ENCODE measurements around the gene RAB1B. TPM values are rescaled to one million over a fixed set of nuclear protein-coding genes. Genes with fewer than 3 reads are reported as not detected.

RAB1B gene
- total RNA-seq, 4 donors from 2014 or later: 89.8 to 141 (median 131) TPM

- no peak for DNase-seq
- no peaks in the 10 kb centered on the region for H3K27me3 ChIP-seq
- 55 to 100% methylated on average over 1 of the region's 1 CpG for WGBS, 2 donors (ENCODE audit: low coverage in 1 of 2)
- in situ Hi-C loops (cut with MboI; ENCODE audit: low pct_ligation_motif_present in 1 of 4, low pct_unique_long_range_greater_than_20kb in 1 of 4, low sequenced_read_pairs in 3 of 4) (no loop called here), intact Hi-C loops (cut with DNase I; ENCODE audit: low total_unique reads) (no loop called here)
- H3K4me1 ChIP-seq: peaks cover 14 to 25% (median 23%) of the 10 kb centered on the region in 4 donors
- no peak overlapping the region for H3K4me3 ChIP-seq
- TF ChIP-seq POLR2AphosphoS5 (IDR thresholded peaks at IDR 0.05) (no peak), POLR2A (IDR thresholded peaks at IDR 0.05) (no peak)
- no peaks in the 10 kb centered on the region for H3K36me3 ChIP-seq
- no peak overlapping the region for H3K27ac ChIP-seq
- no peaks in the 10 kb centered on the region for H3K9me3 ChIP-seq
Measured at GRCh38 chr11:66323684-66324083, 55.2 kb downstream of the RAB1B start.

- no peak for DNase-seq
- in situ Hi-C loops (cut with MboI; ENCODE audit: low pct_ligation_motif_present in 1 of 4, low pct_unique_long_range_greater_than_20kb in 1 of 4, low sequenced_read_pairs in 3 of 4) (no loop called here), intact Hi-C loops (cut with DNase I; ENCODE audit: low total_unique reads) (no loop called here)
- TF ChIP-seq POLR2A (IDR thresholded peaks at IDR 0.05) (no peak), POLR2AphosphoS5 (IDR thresholded peaks at IDR 0.05) (no peak), CTCF (IDR thresholded peaks at IDR 0.05) (no peak), EP300 (IDR thresholded peaks at IDR 0.05; ENCODE audit: low read depth) (no peak)
- no peak overlapping the region for H3K4me3 ChIP-seq
- no peaks in the 10 kb centered on the region for H3K36me3 ChIP-seq
- H3K9me3 ChIP-seq: no peaks in the 10 kb centered on the region
- peaks cover 16 to 26% (median 22%) of the 10 kb centered on the region in 4 donors for H3K4me1 ChIP-seq
- 78% methylated on average over 10 of the region's 10 CpGs; no CpG with 5 or more reads in 1 of the 2 donors for WGBS, 2 donors (ENCODE audit: low coverage in 1 of 2)
- no peak overlapping the region for H3K27ac ChIP-seq
- no peaks in the 10 kb centered on the region for H3K27me3 ChIP-seq
Measured at GRCh38 chr11:66324664-66325063, 56.2 kb downstream of the RAB1B start.

GRCh38 chr11:66325263-66325671, 56.8 kb downstream of the RAB1B start:
- WGBS, 2 donors (ENCODE audit: low coverage in 1 of 2): 68 to 81% methylated on average over 3 to 6 of the region's 8 CpGs
- Histone ChIP-seq H3K27ac (no peak overlapping the region), H3K27me3 (no peaks in the 10 kb centered on the region), H3K36me3 (no peaks in the 10 kb centered on the region), H3K4me3 (no peak overlapping the region), H3K9me3 (no peaks in the 10 kb centered on the region), H3K4me1 (peaks cover 16 to 26% (median 22%) of the 10 kb centered on the region in 4 donors)
- in situ Hi-C loops (cut with MboI; ENCODE audit: low pct_ligation_motif_present in 1 of 4, low pct_unique_long_range_greater_than_20kb in 1 of 4, low sequenced_read_pairs in 3 of 4): no loop called here
- DNase-seq: no peak
- intact Hi-C loops (cut with DNase I; ENCODE audit: low total_unique reads): no loop called here
- TF ChIP-seq POLR2AphosphoS5 (IDR thresholded peaks at IDR 0.05) (no peak), CTCF (IDR thresholded peaks at IDR 0.05) (no peak), EP300 (IDR thresholded peaks at IDR 0.05; ENCODE audit: low read depth) (no peak), POLR2A (IDR thresholded peaks at IDR 0.05) (no peak)

GRCh38 chr11:66326261-66327111, 58.0 kb downstream of the RAB1B start:
- H3K27me3 ChIP-seq: no peaks in the 10 kb centered on the region
- no peak for TF ChIP-seq CTCF (IDR thresholded peaks at IDR 0.05)
- no peak for TF ChIP-seq POLR2A (IDR thresholded peaks at IDR 0.05)
- no peak for TF ChIP-seq POLR2AphosphoS5 (IDR thresholded peaks at IDR 0.05)
- no peak for TF ChIP-seq EP300 (IDR thresholded peaks at IDR 0.05; ENCODE audit: low read depth)
- in situ Hi-C loops (cut with MboI; ENCODE audit: low pct_ligation_motif_present in 1 of 4, low pct_unique_long_range_greater_than_20kb in 1 of 4, low sequenced_read_pairs in 3 of 4): no loop called here
- H3K27ac ChIP-seq: peak overlapping the region; percentile 56 to 69 (median 61)
- peaks cover 16 to 26% (median 22%) of the 10 kb centered on the region in 4 donors for H3K4me1 ChIP-seq
- no peaks in the 10 kb centered on the region for H3K36me3 ChIP-seq
- DNase-seq: no peak
- WGBS, 2 donors (ENCODE audit: low coverage in 1 of 2): 49% methylated on average over 17 of the region's 21 CpGs; no CpG with 5 or more reads in 1 of the 2 donors
- intact Hi-C loops (cut with DNase I; ENCODE audit: low total_unique reads): no loop called here
- H3K4me3 ChIP-seq: no peak overlapping the region
- no peaks in the 10 kb centered on the region for H3K9me3 ChIP-seq

Other genes starting within 250 kb of the RAB1B start
- gene CATSPER1, start 242.2 kb upstream of the RAB1B start, total RNA-seq: not detected
- not detected for gene GAL3ST3, start 219.5 kb upstream of the RAB1B start, total RNA-seq
- gene SF3B2, start 216.3 kb upstream of the RAB1B start, total RNA-seq: 100 to 1,000 TPM in 3 of 4 donors, 10 to 100 TPM in 1; 71.8 to 152 (median 137) TPM
- 10 to 100 TPM in 3 of 4 donors, 1 to 10 TPM in 1; 9.8 to 52.0 (median 27.2) TPM for gene PACS1, start 198.4 kb upstream of the RAB1B start, total RNA-seq
- gene KLC2, start 10.9 kb upstream of the RAB1B start, total RNA-seq: 10 to 100 TPM in 2 of 4 donors, 1 to 10 TPM in 2; 5.1 to 15.6 (median 11.1) TPM
- under 1 TPM in 1 of 4 donors, not detected in 3; 0.41 TPM for gene CNIH2, start 9.5 kb downstream of the RAB1B start, total RNA-seq
- 10 to 100 TPM; 60.6 to 99.7 (median 72.3) TPM for gene YIF1A, start 20.5 kb downstream of the RAB1B start, total RNA-seq
- under 1 TPM in 2 of 4 donors, not detected in 2; 0.55 to 0.75 TPM for gene TMEM151A, start 23.3 kb downstream of the RAB1B start, total RNA-seq
- 10 to 100 TPM in 1 of 4 donors, 1 to 10 TPM in 3; 2.6 to 36.2 (median 6.5) TPM for gene CD248, start 48.4 kb downstream of the RAB1B start, total RNA-seq
- gene RIN1, start 67.8 kb downstream of the RAB1B start, total RNA-seq: 10 to 100 TPM in 3 of 4 donors, 1 to 10 TPM in 1; 8.8 to 43.8 (median 14.4) TPM
- gene BRMS1, start 76.5 kb downstream of the RAB1B start, total RNA-seq: 100 to 1,000 TPM in 1 of 4 donors, 10 to 100 TPM in 3; 34.0 to 178 (median 63.1) TPM
- 10 to 100 TPM; 21.8 to 31.8 (median 23.6) TPM for gene B4GAT1, start 79.0 kb downstream of the RAB1B start, total RNA-seq
- 10 to 100 TPM in 3 of 4 donors, 1 to 10 TPM in 1; 7.5 to 32.4 (median 14.4) TPM for gene SLC29A2, start 103.1 kb downstream of the RAB1B start, total RNA-seq
- under 1 TPM in 1 of 4 donors, not detected in 3; 0.16 TPM for gene NPAS4, start 152.4 kb downstream of the RAB1B start, total RNA-seq
- 100 to 1,000 TPM in 1 of 4 donors, 10 to 100 TPM in 3; 39.6 to 127 (median 43.5) TPM for gene MRPL11, start 170.2 kb downstream of the RAB1B start, total RNA-seq
- 10 to 100 TPM in 1 of 4 donors, 1 to 10 TPM in 3; 1.2 to 14.2 (median 7.8) TPM for gene PELI3, start 198.3 kb downstream of the RAB1B start, total RNA-seq
- 100 to 1,000 TPM in 1 of 4 donors, 10 to 100 TPM in 3; 32.8 to 116 (median 53.4) TPM for gene DPP3, start 211.8 kb downstream of the RAB1B start, total RNA-seq
- 100 to 1,000 TPM in 1 of 4 donors, 10 to 100 TPM in 3; 33.3 to 146 (median 56.0) TPM for gene BBS1, start 242.0 kb downstream of the RAB1B start, total RNA-seq

Data from transverse colon (tissue), 4 donors.